Activated CD4-positive, CD25-positive, alpha-beta regulatory T cell treated with anti-CD3 and anti-CD28 coated beads, Interleukin-2, amount 50 U/mL, for 72 hours (primary cell): ENCODE measurements around the gene PDAP1.
"Not testable (repeated sequence)": the region's sequence is repeated elsewhere in the genome, so short reads cannot be mapped to it uniquely, and the experiment has no call there.

Experiments
- DNase-seq: peaks from one replicate; pipeline ENCODE4 v3.0.0; 2021

PDAP1 gene

DNA sequence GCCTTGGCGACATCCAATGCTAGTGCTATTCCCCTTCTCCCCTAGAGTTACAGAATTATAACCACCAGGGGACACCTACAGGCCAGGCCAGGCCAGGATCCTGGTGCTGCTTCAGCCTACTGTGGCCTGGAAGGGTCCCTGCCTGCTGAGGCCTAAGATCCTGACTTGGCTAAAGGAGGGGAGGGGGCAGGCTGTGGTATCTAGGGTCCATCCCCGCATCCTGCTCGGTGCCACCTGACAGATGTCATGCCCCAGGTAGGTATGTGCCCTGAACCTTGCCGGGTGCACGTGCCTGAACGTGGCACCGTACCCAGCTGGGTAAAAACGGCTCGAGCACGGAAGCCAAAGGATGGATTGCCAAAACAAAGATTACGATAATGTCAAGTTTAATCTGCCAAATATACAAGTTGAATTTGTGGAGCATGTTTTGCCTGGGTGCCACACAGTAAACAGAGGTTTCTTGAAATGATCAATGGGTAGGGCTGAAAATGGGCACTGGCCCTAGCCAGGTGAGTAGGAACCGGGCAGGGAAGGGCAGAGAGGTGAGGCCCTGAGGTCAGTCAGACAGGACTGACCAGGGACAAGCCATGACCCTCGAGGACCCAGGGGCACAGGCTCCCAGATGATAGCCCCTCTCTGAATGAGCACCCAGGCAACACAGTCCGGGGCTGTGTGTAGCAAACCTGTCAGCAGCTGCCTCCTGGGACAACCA, 12.6 kb downstream of the PDAP1 start:
- DNase-seq: no peak

DNA sequence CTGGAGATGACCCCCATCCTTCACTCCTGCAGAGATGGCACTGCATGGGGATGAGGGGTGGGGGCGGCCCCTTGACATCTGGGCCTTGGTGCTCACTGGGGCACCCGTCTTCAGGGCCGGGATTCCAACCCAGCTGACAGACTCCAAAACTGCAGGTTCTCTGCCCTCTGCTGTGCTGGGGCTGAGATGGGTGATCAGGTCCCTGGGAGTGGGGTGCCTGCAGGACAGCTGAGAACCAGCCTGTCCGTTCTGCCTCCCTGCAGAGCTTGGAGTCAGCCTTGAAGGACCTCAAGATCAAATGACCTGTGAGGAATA, 14.3 kb downstream of the PDAP1 start:
- no peak for DNase-seq

DNA sequence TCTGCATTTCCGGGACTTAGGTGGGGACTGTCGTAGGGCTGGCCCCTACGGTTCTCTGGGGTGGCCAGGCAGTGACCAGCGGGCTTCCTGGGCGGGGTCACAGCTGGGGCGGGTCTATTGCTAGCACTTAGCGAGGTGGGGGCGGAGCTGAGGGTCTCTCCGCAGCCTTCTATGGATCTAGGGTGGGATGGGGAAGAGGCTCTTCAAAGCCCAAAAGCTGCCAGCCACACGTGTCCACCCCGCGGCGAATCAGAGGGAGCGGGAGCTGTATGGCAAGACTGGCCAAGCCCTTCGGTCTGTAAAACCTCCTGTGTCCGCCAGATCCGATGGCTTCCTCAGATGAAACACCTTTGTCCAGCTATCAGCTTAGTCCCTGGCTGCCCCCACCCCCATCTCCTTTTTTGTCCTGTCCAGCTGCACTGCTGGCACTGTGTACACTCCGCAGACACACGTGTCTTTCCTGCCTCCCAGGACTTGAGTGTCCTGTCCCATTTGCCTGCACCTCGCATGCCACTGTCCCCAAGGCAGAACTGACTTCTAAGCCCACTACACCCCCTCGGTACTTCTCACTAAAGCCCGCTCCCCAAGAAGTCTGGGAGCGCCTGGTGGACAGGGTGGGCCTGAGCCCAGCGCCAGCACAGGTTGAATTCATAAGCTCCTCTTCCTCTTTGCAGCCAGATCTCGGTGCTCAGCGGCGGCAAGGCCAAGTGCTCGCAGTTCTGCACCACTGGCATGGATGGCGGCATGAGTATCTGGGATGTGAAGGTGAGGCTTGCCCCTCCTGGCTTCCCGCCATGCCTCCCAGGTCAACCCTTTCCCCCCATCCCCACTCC, 14.8 kb downstream of the PDAP1 start:
- no peak for DNase-seq

- DNase-seq: peak; percentile 78
Measured at GRCh38 chr7:99392659-99393354, 15.6 kb downstream of the PDAP1 start.

GRCh38 chr7:99392046-99392445, 16.4 kb downstream of the PDAP1 start:
- no peak for DNase-seq

DNA sequence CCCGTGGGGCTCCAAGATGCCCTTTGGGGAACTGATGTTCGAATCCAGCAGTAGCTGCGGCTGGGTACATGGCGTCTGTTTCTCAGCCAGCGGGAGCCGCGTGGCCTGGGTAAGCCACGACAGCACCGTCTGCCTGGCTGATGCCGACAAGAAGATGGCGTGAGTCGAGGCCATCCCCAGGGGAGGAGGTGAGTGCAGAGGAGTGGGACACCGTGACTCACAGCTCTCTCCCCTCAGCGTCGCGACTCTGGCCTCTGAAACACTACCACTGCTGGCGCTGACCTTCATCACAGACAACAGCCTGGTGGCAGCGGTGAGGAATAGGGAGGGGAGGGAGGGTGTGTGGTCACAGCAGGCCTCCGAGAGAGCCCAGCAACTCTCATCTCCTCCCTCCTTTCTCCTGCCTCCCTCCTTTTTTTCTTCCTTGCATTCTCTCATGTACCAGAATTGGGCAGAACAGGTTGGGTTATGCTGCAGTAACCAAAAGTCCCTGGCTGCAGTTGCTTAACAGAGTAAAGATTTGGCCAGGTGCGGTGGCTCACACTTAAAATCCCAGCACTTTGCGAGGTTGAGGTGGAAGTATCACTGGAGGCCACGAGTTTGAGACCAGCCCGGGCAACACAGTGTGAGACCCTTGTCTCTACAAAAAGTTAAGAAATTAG, 17.3 kb downstream of the PDAP1 start:
- DNase-seq: no peak

- DNase-seq: no peak
Measured at GRCh38 chr7:99389772-99390171, 18.6 kb downstream of the PDAP1 start.

GRCh38 chr7:99387912-99388311, 20.5 kb downstream of the PDAP1 start:
- DNase-seq: no peak

- DNase-seq: not testable (repeated sequence)
Measured at GRCh38 chr7:99387239-99387635, 21.2 kb downstream of the PDAP1 start.

DNA sequence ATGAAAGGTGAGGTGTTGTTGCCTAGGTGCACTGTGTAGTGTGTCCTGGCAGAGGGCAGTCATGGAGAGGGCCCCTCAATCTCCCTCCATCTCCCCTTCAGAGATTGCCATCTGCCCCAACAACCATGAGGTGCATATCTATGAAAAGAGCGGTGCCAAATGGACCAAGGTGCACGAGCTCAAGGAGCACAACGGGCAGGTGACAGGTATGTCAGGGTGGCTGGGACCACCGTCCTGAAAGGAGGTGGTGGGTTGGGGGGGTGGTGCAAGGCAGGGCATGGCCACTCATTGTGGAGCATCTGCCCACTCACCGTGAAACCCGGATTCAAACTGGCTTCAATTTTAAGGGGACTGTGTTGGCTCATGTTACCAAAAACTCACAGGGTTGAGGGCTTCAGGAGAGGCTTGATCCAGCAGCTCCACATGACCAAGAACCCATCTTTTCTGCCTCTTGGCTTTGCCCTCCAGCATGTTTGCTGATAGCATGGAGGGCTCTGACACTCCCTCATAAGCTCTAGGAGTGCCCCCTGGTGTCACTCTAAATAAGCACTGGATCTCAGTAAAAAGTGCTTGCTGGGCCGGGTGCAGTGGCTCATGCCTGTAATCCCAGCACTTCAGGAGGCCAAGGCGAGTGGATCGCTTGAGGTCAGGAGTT, 21.7 kb downstream of the PDAP1 start:
- no peak for DNase-seq

DNA sequence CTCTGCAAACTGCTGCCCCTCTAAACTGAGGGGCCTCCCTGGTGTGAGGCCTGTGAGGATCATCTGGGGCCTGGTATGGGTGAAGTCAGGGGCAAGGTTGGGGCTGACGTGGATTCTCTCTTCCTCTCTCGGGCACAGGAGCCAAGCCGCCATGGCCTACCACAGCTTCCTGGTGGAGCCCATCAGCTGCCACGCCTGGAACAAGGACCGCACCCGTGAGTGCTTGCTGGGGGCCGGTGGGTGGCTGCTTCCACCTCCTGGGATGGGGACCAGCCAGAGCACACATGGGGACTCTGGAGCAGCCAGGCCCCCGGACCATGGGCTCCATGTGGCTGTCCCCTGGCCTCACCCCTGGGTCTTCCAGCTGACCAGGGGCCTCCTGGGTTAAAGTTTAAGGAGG, 22.8 kb downstream of the PDAP1 start:
- DNase-seq: no peak

DNA sequence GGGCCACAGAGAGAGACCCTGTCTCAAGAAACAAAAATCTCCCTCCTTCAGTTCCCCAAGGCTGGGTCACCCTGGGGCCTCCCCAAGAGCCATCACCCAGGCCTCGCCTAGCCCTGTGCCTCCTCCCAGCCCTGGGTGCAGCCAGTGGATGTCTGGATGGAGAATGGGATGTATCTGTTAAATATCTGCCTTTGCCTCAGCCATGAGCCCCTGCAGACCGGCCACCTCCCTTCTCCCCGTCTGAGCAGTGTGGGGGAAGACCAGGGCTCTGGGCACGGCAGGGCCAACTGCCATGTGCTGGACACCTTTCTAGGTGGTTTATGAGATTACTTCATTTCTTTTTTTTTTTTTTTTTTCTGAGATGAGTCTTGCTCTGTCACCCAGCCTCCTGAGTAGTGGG, 23.9 kb downstream of the PDAP1 start:
- no peak for DNase-seq

- DNase-seq: no peak
Measured at GRCh38 chr7:99383791-99384370, 24.5 kb downstream of the PDAP1 start.

DNA sequence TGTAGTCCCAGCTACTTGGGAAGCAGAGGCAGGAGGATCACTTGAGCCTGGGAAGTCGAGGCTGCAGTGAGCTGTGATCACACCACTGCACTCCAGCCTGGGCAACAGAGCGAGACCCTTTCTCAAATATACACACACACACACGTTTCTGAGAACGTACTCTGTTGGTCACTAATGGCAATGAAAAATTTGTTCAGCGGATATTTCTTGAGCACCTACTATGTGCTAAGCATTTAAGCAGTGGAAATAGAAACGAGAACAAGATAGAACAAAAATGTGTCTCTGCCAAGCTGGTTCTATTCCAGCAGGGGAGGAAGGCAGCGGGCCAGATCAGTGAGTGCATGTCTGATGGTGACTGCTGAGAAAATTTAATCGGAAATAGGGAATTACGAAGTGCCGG, 25.2 kb downstream of the PDAP1 start:
- DNase-seq: no peak

DNA sequence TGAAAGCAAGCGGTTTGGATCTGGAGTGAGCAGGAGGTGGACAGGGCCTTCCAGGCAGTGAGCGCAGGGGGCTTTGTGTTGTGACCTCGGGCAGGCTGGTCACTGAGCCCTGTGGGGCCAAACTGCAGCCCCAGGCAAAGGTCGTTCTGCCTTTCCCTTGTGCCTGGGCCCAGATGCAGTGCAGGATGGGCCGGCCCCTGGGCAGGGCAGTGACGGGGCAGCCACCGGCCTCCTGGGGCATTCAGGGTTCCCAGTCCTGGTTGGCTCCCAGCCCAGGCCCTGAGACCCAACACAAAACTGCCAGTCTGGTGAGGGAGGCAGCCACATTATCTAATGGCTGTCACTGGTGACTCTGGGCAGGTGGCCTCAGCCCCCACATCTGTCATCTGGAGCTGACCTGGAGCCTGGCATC, 26.7 kb downstream of the PDAP1 start:
- DNase-seq: no peak

DNA sequence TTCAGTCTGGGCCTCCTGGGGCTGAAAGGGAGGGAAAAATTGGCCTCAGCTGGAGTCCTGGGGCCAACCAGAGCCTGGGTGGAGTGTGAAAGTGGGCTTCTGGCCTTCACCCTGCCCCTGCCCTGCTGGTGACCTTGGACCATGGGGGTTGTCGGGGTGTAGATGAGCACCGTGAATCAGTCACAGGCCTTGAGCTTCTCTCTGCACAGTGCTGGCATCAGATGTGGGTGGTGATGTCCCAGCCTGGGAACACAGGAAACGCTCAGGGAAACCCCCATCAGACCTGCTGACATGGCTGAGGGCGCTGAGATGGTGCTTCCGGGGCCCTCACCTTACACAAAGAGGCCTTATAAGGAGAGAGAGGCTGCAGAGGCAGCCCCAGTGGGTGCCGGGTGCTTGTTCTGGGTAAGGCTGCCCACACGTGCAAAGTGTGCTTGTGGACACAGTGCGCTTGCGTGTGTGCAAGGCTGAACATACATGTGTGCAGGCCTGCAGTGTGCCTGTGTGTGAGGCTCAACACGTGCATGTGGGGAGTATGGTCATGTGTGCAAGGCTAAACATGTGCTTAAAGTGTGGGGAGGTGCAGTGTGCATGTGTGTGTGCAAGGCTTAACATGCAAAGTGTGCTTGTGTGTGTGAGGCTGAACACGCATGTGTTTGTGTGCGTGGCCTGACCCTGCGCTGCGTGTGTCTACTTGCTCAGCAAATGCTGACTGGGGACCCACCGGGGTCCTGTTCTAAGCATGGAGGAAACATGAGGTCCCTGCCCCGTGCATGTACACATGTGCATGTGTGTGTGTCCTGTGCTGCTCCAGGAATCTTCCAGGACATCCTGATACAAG, 27.4 kb downstream of the PDAP1 start:
- peak; percentile 81 for DNase-seq

- peak; percentile 43 for DNase-seq
Measured at GRCh38 chr7:99380032-99380822, 28.2 kb downstream of the PDAP1 start.

DNA sequence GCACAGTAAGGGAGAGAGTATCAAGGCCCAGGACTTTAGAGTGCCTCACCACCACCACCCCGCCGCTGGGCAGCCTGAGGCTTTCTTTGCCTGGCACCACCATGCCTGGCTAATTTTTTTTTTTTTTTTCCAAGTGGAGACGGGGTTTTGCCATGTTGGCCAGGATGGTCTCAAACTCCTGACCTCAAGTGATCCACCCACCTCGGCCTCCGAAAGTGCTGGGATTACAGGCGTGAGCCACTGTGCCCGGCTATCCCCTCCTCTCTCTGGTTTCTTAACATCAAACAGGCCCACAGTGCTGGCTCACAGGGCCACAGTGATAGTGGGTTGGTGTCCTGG, 28.7 kb downstream of the PDAP1 start:
- DNase-seq: not testable (repeated sequence)

DNA sequence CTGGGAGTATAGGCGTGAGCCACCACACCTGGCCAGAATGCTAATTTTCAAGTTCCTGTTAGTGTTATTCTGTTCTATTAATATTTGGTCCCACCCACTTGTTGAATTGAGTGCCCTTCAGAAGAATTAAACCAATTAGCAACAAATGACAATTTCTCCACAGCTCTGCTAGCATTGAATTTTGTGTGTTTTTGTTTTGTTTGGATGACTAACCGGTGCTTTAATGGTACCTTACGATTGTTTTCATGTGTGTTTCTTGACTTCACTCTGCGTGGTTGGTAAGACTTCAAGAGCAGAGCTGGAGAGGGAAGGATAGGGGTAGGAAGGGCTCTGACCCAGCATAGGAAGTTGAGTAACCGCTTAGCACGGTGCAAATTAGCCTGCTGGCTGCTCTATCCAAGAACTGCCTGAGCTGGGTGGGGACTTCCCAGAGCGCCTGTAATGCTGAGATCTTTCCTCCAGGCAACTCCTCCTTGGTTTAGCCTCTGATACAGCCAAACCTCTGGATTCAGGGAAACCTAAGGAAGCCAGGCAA, 29.3 kb downstream of the PDAP1 start:
- peak; percentile 44 for DNase-seq

GRCh38 chr7:99375070-99375807, 33.2 kb downstream of the PDAP1 start:
- DNase-seq: peak; percentile 73
